Parathyroid adenoma (tissue), 2 donors: ENCODE results near the gene ANKRD27.

ENCODE experiments used
- H2AFZ ChIP-seq: fragments of 300-600 bp; sonication (generic); one replicate; pipeline ENCODE4 v1.7.0; 2017; ENCODE audit warnings: antibody characterized with exemption, mild to moderate bottlenecking
- H3K27ac ChIP-seq: fragments of 300-600 bp; sonication (generic); one replicate; pipeline ENCODE4 v1.7.0; 2017
- H3K27me3 ChIP-seq: fragments of 300-600 bp; sonication (generic); one replicate; pipeline ENCODE4 v1.7.0; 2017; ENCODE audit warnings: low read length; ENCODE audit not compliant: control insufficient read depth, insufficient read depth
- H3K36me3 ChIP-seq: fragments of 300-600 bp; sonication (generic); one replicate; pipeline ENCODE4 v1.7.0; 2017; ENCODE audit warnings: low read length; ENCODE audit not compliant: control insufficient read depth, insufficient read depth
- H3K4me1 ChIP-seq: fragments of 300-600 bp; sonication (generic); one replicate; pipeline ENCODE4 v1.7.0; 2017; ENCODE audit warnings: control low read depth
- H3K4me2 ChIP-seq: fragments of 300-600 bp; sonication (generic); one replicate; pipeline ENCODE4 v1.7.0; 2017; ENCODE audit warnings: low read length
- H3K4me3 ChIP-seq: fragments of 300-600 bp; sonication (generic); one replicate; pipeline ENCODE4 v1.7.0; 2017; ENCODE audit warnings: low read depth, low read length
- H3K79me2 ChIP-seq: fragments of 300-600 bp; sonication (generic); one replicate; pipeline ENCODE4 v1.7.0; 2017; ENCODE audit warnings: control low read depth
- H3K9ac ChIP-seq: fragments of 300-600 bp; sonication (generic); one replicate; pipeline ENCODE4 v1.7.0; 2017; ENCODE audit warnings: mild to moderate bottlenecking
- H3K9me3 ChIP-seq: fragments of 300-600 bp; sonication (generic); one replicate; pipeline ENCODE4 v1.7.0; 2017; ENCODE audit warnings: low read length; ENCODE audit not compliant: control insufficient read depth
- TF ChIP-seq, protein P1 (sequence below): fragments of 300-600 bp; sonication (generic); IDR thresholded peaks from one replicate; pipeline ENCODE4 v1.7.0; 2017; ENCODE audit warnings: antibody characterized with exemption, mild to moderate bottlenecking
- donor health status: primary hyperparathyroidism.

Gene ANKRD27

DNA sequence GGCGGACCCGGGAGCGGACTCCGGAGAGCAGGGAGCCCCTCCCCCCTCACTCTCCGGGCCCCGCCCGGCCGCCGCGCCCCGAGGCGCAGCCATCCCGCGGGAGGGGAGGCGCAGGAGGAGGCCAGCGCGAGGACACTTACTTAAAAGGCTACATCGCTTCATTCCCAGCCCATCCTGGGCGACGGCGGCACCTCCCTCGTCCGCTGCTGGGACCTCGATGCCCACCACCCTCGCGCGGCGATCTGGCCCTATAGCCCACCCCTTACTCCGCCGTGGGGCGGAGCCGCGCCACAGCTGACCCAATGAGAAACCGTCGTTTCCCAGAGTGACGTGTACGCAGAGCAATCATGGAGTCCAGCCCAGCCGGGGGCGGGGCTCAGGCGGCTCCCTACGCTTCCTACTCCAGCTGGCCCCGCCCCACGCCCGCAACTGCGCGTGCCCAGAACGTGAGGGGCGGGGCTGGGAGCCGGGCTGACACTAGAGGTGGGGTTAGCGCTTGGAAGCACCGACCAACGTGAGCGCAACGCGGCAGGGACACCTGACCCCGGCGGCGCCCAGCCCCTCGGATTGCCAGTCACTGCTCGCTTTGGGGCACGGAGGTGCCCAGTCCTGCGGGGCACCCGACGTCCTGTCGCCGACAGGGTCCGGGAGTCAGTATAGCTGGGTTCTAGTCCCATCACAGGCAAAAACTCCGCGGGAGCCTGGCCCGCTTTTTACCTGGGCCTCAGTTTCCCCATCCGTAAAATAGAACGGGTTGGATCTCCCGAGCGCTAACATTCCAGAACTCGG, at the start of gene ANKRD27:
TSS of gene ANKRD27 (minus strand) at position 250 of the 789 bp plus-strand sequence. CDS start 16,165 bp downstream, outside the sequence.
- peak within 1 kb of the TSS; percentile 73 for H3K4me2 ChIP-seq
- H3K36me3 ChIP-seq, result no peaks in the 10 kb centered on the region
- no peaks in the 10 kb centered on the region for H3K9me3 ChIP-seq
- peak within 1 kb of the TSS; percentile 86 for H2AFZ ChIP-seq
- TF ChIP-seq, protein P1, sequence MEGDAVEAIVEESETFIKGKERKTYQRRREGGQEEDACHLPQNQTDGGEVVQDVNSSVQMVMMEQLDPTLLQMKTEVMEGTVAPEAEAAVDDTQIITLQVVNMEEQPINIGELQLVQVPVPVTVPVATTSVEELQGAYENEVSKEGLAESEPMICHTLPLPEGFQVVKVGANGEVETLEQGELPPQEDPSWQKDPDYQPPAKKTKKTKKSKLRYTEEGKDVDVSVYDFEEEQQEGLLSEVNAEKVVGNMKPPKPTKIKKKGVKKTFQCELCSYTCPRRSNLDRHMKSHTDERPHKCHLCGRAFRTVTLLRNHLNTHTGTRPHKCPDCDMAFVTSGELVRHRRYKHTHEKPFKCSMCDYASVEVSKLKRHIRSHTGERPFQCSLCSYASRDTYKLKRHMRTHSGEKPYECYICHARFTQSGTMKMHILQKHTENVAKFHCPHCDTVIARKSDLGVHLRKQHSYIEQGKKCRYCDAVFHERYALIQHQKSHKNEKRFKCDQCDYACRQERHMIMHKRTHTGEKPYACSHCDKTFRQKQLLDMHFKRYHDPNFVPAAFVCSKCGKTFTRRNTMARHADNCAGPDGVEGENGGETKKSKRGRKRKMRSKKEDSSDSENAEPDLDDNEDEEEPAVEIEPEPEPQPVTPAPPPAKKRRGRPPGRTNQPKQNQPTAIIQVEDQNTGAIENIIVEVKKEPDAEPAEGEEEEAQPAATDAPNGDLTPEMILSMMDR, result no peak
- no peaks in the 10 kb centered on the region for H3K27me3 ChIP-seq
- H3K4me1 ChIP-seq, result no peaks in the 10 kb centered on the region
- no peak within 1 kb of the TSS for H3K9ac ChIP-seq
- peak within 1 kb of the TSS; percentile 56 for H3K27ac ChIP-seq
- H3K79me2 ChIP-seq, result peaks cover 14% of the 10 kb centered on the region
- peak within 1 kb of the TSS; percentile 88 for H3K4me3 ChIP-seq

DNA sequence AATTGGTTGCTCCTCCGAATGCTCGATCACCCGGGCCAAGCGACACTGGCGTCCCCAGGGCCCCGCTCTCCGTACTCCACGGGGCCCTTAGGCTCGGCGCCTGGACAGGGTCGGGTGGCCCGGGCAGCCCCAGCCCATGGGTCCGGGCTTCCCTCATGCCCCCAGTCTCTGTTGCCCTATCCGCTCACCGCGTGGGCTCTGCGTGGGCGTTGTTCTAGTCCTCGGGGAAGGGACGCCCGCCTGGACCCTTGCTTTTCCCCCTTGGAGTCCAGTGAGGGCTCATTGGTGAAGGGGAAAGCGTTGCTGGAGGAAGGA, 45.9 kb upstream of the ANKRD27 start:
- no peak overlapping the region for H2AFZ ChIP-seq
- TF ChIP-seq, protein P1, result no peak
- no peak overlapping the region for H3K4me3 ChIP-seq
- H3K27ac ChIP-seq, result no peak overlapping the region
- no peak overlapping the region for H3K9ac ChIP-seq
- H3K27me3 ChIP-seq, result no peaks in the 10 kb centered on the region
- H3K36me3 ChIP-seq, result no peaks in the 10 kb centered on the region
- no peaks in the 10 kb centered on the region for H3K4me1 ChIP-seq
- H3K79me2 ChIP-seq, result no peaks in the 10 kb centered on the region
- H3K9me3 ChIP-seq, result no peaks in the 10 kb centered on the region
- no peak overlapping the region for H3K4me2 ChIP-seq

DNA sequence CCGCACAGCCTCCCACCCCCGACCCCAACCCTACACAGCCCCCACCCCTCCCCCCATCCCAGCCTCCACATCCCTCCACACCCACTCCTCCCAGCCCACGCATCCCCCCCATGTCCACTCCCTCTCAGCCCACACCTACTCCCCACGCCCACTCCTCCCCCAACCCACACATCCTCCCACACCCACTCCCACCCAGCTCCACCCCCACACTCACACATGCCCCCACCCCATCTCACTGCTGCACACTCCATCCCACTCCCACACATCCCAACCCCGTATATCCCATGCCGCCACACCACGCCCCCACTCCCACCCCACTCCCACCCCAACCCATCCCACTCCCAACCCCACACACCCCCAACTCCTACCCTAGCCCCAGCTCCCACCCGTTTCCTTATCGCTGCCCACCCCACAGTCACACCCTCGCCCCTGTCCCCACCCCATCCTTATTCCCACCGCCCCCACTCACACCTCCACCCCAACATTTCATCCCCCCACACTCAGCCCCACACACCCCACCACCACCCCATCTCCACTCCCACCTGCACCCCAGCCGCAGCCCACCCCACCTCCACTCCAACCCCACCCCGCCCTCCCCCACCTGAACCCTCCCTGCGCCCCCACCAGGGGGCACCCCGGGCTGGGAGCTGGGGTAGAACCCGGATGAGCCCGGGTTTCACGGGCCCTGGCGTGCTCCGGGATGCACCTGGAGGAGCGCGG, 45.4 kb upstream of the ANKRD27 start:
- Histone ChIP-seq H2AFZ (no peak overlapping the region), H3K27ac (no peak overlapping the region)

DNA sequence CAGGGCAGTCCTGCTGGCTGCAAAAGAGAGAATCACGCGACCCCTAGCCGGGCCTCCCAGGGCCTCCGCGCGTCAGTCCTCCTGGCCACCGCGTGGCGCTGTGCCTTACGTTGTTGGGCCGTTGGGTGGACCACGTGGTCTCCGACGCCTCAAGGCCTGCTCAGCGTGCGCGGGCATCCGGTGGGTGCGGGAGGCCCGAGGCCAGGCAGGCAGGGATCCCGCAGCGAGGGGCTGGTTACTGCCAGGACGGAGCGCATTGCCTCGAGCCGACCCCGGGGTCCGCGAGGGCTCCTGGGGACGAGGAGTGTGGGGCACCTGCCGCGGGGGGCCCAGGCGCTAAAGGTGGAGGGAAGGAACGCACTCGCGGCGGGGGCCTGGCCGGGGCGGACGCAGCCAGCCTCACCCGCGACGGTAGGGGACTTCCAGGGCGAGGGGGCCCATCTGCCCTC, 44.7 kb upstream of the ANKRD27 start, which contains the start of gene TDRD12:
TSS of gene TDRD12 (plus strand) at position 157 of the 449 bp plus-strand sequence. CDS start 306 bp downstream, outside the sequence.
- TF ChIP-seq, protein P1, result no peak
- Histone ChIP-seq H2AFZ (no peak within 1 kb of the TSS), H3K9ac (no peak within 1 kb of the TSS), H3K4me3 (no peak within 1 kb of the TSS), H3K4me2 (no peak within 1 kb of the TSS), H3K36me3 (no peaks in the 10 kb centered on the region), H3K4me1 (no peaks in the 10 kb centered on the region), H3K79me2 (no peaks in the 10 kb centered on the region), H3K9me3 (no peaks in the 10 kb centered on the region), H3K27me3 (no peaks in the 10 kb centered on the region), H3K27ac (no peak within 1 kb of the TSS)

More for the DNA sequence above, 45.4 kb upstream of the ANKRD27 start:
- no peak overlapping the region for H3K4me2 ChIP-seq
- no peaks in the 10 kb centered on the region for H3K9me3 ChIP-seq
- TF ChIP-seq, protein P1, result no peak
- H3K4me1 ChIP-seq, result no peaks in the 10 kb centered on the region
- H3K79me2 ChIP-seq, result no peaks in the 10 kb centered on the region
- H3K27me3 ChIP-seq, result no peaks in the 10 kb centered on the region
- H3K9ac ChIP-seq, result no peak overlapping the region
- H3K4me3 ChIP-seq, result no peak overlapping the region
- no peaks in the 10 kb centered on the region for H3K36me3 ChIP-seq
